Activated T-helper 2 cell treated with anti-CD3 and anti-CD28 coated beads, Interferon-gamma antibody, Interleukin-2, Interleukin-4, amounts not matched to agents 10 μg/mL and 5 μg/mL and 100 μg/mL, durations not matched to agents 14 hours and 24 hours and 36 hours (primary cell): ENCODE data around the gene GOLGA6D. TPM values are rescaled to one million over a fixed set of nuclear protein-coding genes. Genes with fewer than 3 reads are reported as not detected.
A peak's percentile ranks its signal among the peaks of the same experiment; 100 is the strongest.
"Not testable (repeated sequence)": the region's sequence is repeated elsewhere in the genome, so short reads cannot be mapped to it uniquely, and the experiment has no call there.

ENCODE experiments used
- DNase-seq: peaks from one replicate; pipeline ENCODE4 v3.0.0; 2021; ENCODE audit warnings: low spot score
- H3K27ac Mint-ChIP-seq: one replicate; pipeline ENCODE4 v1.8.0; 2021; ENCODE audit warnings: mixed read lengths
- H3K27me3 Mint-ChIP-seq: one replicate; pipeline ENCODE4 v1.8.0; 2021; ENCODE audit warnings: low read depth, mixed read lengths
- H3K36me3 Mint-ChIP-seq: one replicate; pipeline ENCODE4 v1.8.0; 2021; ENCODE audit warnings: low read depth, mixed read lengths
- H3K4me1 Mint-ChIP-seq: one replicate; pipeline ENCODE4 v1.8.0; 2021; ENCODE audit warnings: low read depth, mixed read lengths
- H3K4me3 Mint-ChIP-seq: one replicate; pipeline ENCODE4 v1.8.0; 2021; ENCODE audit warnings: low read depth, mild to moderate bottlenecking, moderate library complexity, mixed read lengths
- H3K9me3 Mint-ChIP-seq: one replicate; pipeline ENCODE4 v1.8.0; 2021; ENCODE audit warnings: mixed read lengths
- intact Hi-C: fragments of 100-400 bp; cut with micrococcal nuclease; formaldehyde crosslinking; loops from one replicate; pipeline ENCODE4 v1.15.1; 2023
- total RNA-seq: library from RNA; stranded (reverse); gene quantifications from 2 replicates; pipeline ENCODE4 v1.2.3, GENCODE V29; 2022

GOLGA6D gene
- total RNA-seq, 1 donor from 2014 or later, result not detected

GRCh38 chr15:75328493-75329314 is 46.1 kb downstream of the GOLGA6D start:
- Mint-ChIP-seq H3K36me3 (no peaks in the 10 kb centered on the region), H3K4me3 (no peak overlapping the region), H3K27ac (no peak overlapping the region), H3K4me1 (no peaks in the 10 kb centered on the region), H3K9me3 (no peaks in the 10 kb centered on the region), H3K27me3 (peaks cover 4% of the 10 kb centered on the region)
- intact Hi-C loops, result no loop called here
- DNase-seq, result no peak

GRCh38 chr15:75329571-75329970 is 46.9 kb downstream of the GOLGA6D start:
- H3K27ac Mint-ChIP-seq, result no peak overlapping the region
- no peak overlapping the region for H3K4me3 Mint-ChIP-seq
- H3K4me1 Mint-ChIP-seq, result no peaks in the 10 kb centered on the region
- intact Hi-C loops, result no loop called here
- H3K27me3 Mint-ChIP-seq, result peaks cover 4% of the 10 kb centered on the region
- H3K9me3 Mint-ChIP-seq, result no peaks in the 10 kb centered on the region
- H3K36me3 Mint-ChIP-seq, result no peaks in the 10 kb centered on the region
- no peak for DNase-seq

GRCh38 chr15:75332093-75332492 is 49.5 kb downstream of the GOLGA6D start:
- DNase-seq, intact Hi-C loops, H3K4me1 Mint-ChIP-seq, H3K9me3 Mint-ChIP-seq, H3K36me3 Mint-ChIP-seq, H3K4me3 Mint-ChIP-seq, H3K27ac Mint-ChIP-seq, H3K27me3 Mint-ChIP-seq: not testable (repeated sequence)

- H3K4me3 Mint-ChIP-seq, H3K27ac Mint-ChIP-seq, H3K36me3 Mint-ChIP-seq, H3K4me1 Mint-ChIP-seq, H3K9me3 Mint-ChIP-seq, H3K27me3 Mint-ChIP-seq, DNase-seq, intact Hi-C loops: not testable (repeated sequence)
Measured at GRCh38 chr15:75333654-75334419, 51.2 kb downstream of the GOLGA6D start.

GRCh38 chr15:75335313-75335704 is 52.7 kb downstream of the GOLGA6D start:
- peaks cover 5% of the 10 kb centered on the region for H3K36me3 Mint-ChIP-seq
- H3K9me3 Mint-ChIP-seq, result no peaks in the 10 kb centered on the region
- H3K27me3 Mint-ChIP-seq, result no peaks in the 10 kb centered on the region
- intact Hi-C loops, result no loop called here
- no peak for DNase-seq
- no peak overlapping the region for H3K27ac Mint-ChIP-seq
- H3K4me3 Mint-ChIP-seq, result peak overlapping the region; percentile 97
- H3K4me1 Mint-ChIP-seq, result peaks cover 10% of the 10 kb centered on the region

- H3K4me1 Mint-ChIP-seq, result peaks cover 10% of the 10 kb centered on the region
- peaks cover 5% of the 10 kb centered on the region for H3K36me3 Mint-ChIP-seq
- H3K27me3 Mint-ChIP-seq, result no peaks in the 10 kb centered on the region
- intact Hi-C loops, result no loop called here
- H3K9me3 Mint-ChIP-seq, result no peaks in the 10 kb centered on the region
- H3K27ac Mint-ChIP-seq, result peak within 1 kb of the TSS; percentile 94
- peak within 1 kb of the TSS; percentile 97 for H3K4me3 Mint-ChIP-seq
- peak; percentile 80 for DNase-seq
Measured at GRCh38 chr15:75335705-75336355, 53.2 kb downstream of the GOLGA6D start, which contains the start of gene COMMD4. COMMD4 (plus strand) TSS chr15:75336063; CDS start chr15:75336090, 27 bp downstream.

- intact Hi-C loops, result no loop called here
- Mint-ChIP-seq H3K4me3 (no peak overlapping the region), H3K27ac (no peak overlapping the region), H3K36me3 (peaks cover 5% of the 10 kb centered on the region), H3K9me3 (no peaks in the 10 kb centered on the region), H3K27me3 (no peaks in the 10 kb centered on the region), H3K4me1 (peaks cover 10% of the 10 kb centered on the region)
- no peak for DNase-seq
Measured at GRCh38 chr15:75338661-75339240, 56.1 kb downstream of the GOLGA6D start.

- no peak overlapping the region for H3K4me3 Mint-ChIP-seq
- H3K9me3 Mint-ChIP-seq, result no peaks in the 10 kb centered on the region
- intact Hi-C loops, result no loop called here
- H3K27ac Mint-ChIP-seq, result no peak overlapping the region
- H3K36me3 Mint-ChIP-seq, result peaks cover 5% of the 10 kb centered on the region
- no peaks in the 10 kb centered on the region for H3K27me3 Mint-ChIP-seq
- peaks cover 10% of the 10 kb centered on the region for H3K4me1 Mint-ChIP-seq
- DNase-seq, result no peak
Measured at GRCh38 chr15:75339531-75340240, 57.1 kb downstream of the GOLGA6D start.

GRCh38 chr15:75342221-75342620 is 59.6 kb downstream of the GOLGA6D start:
- Mint-ChIP-seq H3K36me3 (peaks cover 8% of the 10 kb centered on the region), H3K27me3 (peaks cover 10% of the 10 kb centered on the region), H3K4me1 (peaks cover 5% of the 10 kb centered on the region), H3K9me3 (no peaks in the 10 kb centered on the region), H3K4me3 (no peak overlapping the region), H3K27ac (no peak overlapping the region)
- DNase-seq, result no peak
- intact Hi-C loops, result no loop called here

- H3K4me1 Mint-ChIP-seq, H3K9me3 Mint-ChIP-seq, H3K4me3 Mint-ChIP-seq, intact Hi-C loops, H3K27ac Mint-ChIP-seq, DNase-seq: not testable (repeated sequence)
- Mint-ChIP-seq H3K36me3 (peaks cover 10% of the 10 kb centered on the region), H3K27me3 (peaks cover 14% of the 10 kb centered on the region)
Measured at GRCh38 chr15:75343953-75344352, 61.3 kb downstream of the GOLGA6D start.
